HG03469 (cell line): ENCODE data around the gene ERP29.
"Not testable (repeated sequence)": the region's sequence is repeated elsewhere in the genome, so short reads cannot be mapped to it uniquely, and the experiment has no call there.

Experiments
- ATAC-seq: cut with Tn5 transposase; IDR thresholded peaks from one replicate; pipeline ENCODE4 v1.9.1; 2021; ENCODE audit warnings: mild to moderate bottlenecking, moderate library complexity, moderate number of reproducible peaks; ENCODE audit not compliant: unreplicated experiment

ERP29 gene

GRCh38 chr12:112032292-112032691 lies 19.1 kb downstream of the ERP29 start:
- ATAC-seq, result no peak

GRCh38 chr12:112035219-112035785 lies 22.1 kb downstream of the ERP29 start:
- no peak for ATAC-seq

- not testable (repeated sequence) for ATAC-seq
These were observed 23.4 kb downstream of the ERP29 start for GRCh38 chr12:112036614-112037013.

GRCh38 chr12:112046003-112046402 lies 32.8 kb downstream of the ERP29 start:
- no peak for ATAC-seq

GRCh38 chr12:112049351-112049750 lies 36.1 kb downstream of the ERP29 start:
- ATAC-seq, result no peak

GRCh38 chr12:112061137-112061536 lies 47.9 kb downstream of the ERP29 start:
- ATAC-seq, result no peak

- ATAC-seq, result no peak
These were observed 50.0 kb downstream of the ERP29 start for GRCh38 chr12:112063273-112063672.

GRCh38 chr12:112066566-112066965 lies 53.3 kb downstream of the ERP29 start:
- ATAC-seq, result no peak
